HepG2 (cell line): ENCODE data around the gene CHEK2. TPM values are rescaled to one million over a fixed set of nuclear protein-coding genes. Genes with fewer than 3 reads are reported as not detected.
A peak's percentile ranks its signal among the peaks of the same experiment; 100 is the strongest.

Experiments
- ASH2L ChIP-seq: fragments of 300-600, 200-600 bp; sonication (generic); IDR thresholded peaks from 2 replicates; pipeline ENCODE4 v1.7.0; 2017; ENCODE audit warnings: low read depth, mild to moderate bottlenecking, moderate library complexity, mixed read lengths, low read length; ENCODE audit not compliant: insufficient read length
- CTCF ChIP-seq: sonication (generic); formaldehyde crosslinking; IDR thresholded peaks from 2 replicates; pipeline ENCODE4 v1.5.0; 2020; ENCODE audit warnings: mild to moderate bottlenecking, missing genetic modification reagents, moderate library complexity
- DPF2 ChIP-seq: sonication (generic); formaldehyde crosslinking; IDR thresholded peaks from 2 replicates; pipeline ENCODE4 v1.4.0; 2020; ENCODE audit warnings: mild to moderate bottlenecking, low read depth, missing genetic modification reagents, borderline replicate concordance
- GFI1 ChIP-seq: sonication (generic); formaldehyde crosslinking; IDR thresholded peaks from 2 replicates; pipeline ENCODE4 v1.5.0; 2020; ENCODE audit warnings: missing genetic modification reagents, mild to moderate bottlenecking, borderline replicate concordance
- KMT2A ChIP-seq: sonication (generic); formaldehyde crosslinking; IDR thresholded peaks from 2 replicates; pipeline ENCODE4 v1.4.0; 2020; ENCODE audit warnings: missing genetic modification reagents
- MIER3 ChIP-seq: IDR thresholded peaks from 2 replicates; pipeline ENCODE4 v1.6.1; 2016; ENCODE audit warnings: missing compliant biosample characterization, borderline replicate concordance
- SIN3A ChIP-seq: IDR thresholded peaks from 2 replicates; pipeline ENCODE4 v1.6.1; 2011; ENCODE audit warnings: low read depth, mild to moderate bottlenecking, control low read depth, low read length, borderline replicate concordance
- SOX13 ChIP-seq, 3 experiments: fragments of 450-650 bp in 1 of 3; sonication (generic) in 1 of 3; formaldehyde crosslinking in 1 of 3; IDR thresholded peaks in 2 of 3; conservative IDR thresholded peaks in 1 of 3; 2 replicates each; pipeline versions ENCODE4 v1.5.0 to v1.6.1; 2016 to 2020; ENCODE audit warnings: antibody characterized with exemption in 1 of 3, mild to moderate bottlenecking in 1 of 3, missing compliant biosample characterization in 1 of 3, missing genetic modification reagents in 1 of 3, moderate library complexity in 1 of 3
- STAT5B ChIP-seq: sonication (generic); formaldehyde crosslinking; IDR thresholded peaks from 2 replicates; pipeline ENCODE4 v1.4.0; 2020; ENCODE audit warnings: missing genetic modification reagents
- TCF12 ChIP-seq, 2 experiments: fragments of 450-650 bp in 1 of 2; sonication (generic) in 1 of 2; formaldehyde crosslinking in 1 of 2; IDR thresholded peaks; 2 replicates each; pipeline versions ENCODE4 v1.6.1 to v1.8.0; 2017 to 2022; ENCODE audit warnings: antibody characterized with exemption in 1 of 2, mild to moderate bottlenecking in 1 of 2, missing genetic modification reagents in 1 of 2, moderate library complexity in 1 of 2
- TCF7L2 ChIP-seq: IDR thresholded peaks from 2 replicates; pipeline ENCODE4 v1.6.1; 2011; ENCODE audit warnings: mild to moderate bottlenecking, low read depth, low read length, moderate library complexity
- ZBTB34 ChIP-seq: sonication (generic); formaldehyde crosslinking; IDR thresholded peaks from 2 replicates; pipeline ENCODE4 v1.8.0; 2022; ENCODE audit warnings: mild to moderate bottlenecking, missing genetic modification reagents
- ZNF18 ChIP-seq: sonication (generic); formaldehyde crosslinking; IDR thresholded peaks from 2 replicates; pipeline ENCODE4 v1.8.0; 2022; ENCODE audit warnings: mild to moderate bottlenecking, missing genetic modification reagents; ENCODE audit not compliant: insufficient replicate concordance
- ZNF574 ChIP-seq: sonication (generic); formaldehyde crosslinking; IDR thresholded peaks from 2 replicates; pipeline ENCODE4 v1.4.0; 2020; ENCODE audit warnings: missing genetic modification reagents
- ZNF710 ChIP-seq: sonication (generic); formaldehyde crosslinking; IDR thresholded peaks from 2 replicates; pipeline ENCODE4 v1.5.0; 2020; ENCODE audit warnings: mild to moderate bottlenecking, missing genetic modification reagents, borderline replicate concordance
- polyA plus RNA-seq, 8 experiments: library from polyadenylated mRNA; depleted of rRNA in 3 of 8; stranded (reverse) in 7 of 8; unstranded in 1 of 8; fragments of >200 nt; fragmentation: Illumina TruSeq in 4 of 8; extraction: Trizol in 4 of 8; gene quantifications; 2 replicates each; pipeline versions ENCODE4 v1.2.1 to v1.2.3, GENCODE V29; 2011 to 2016; ENCODE audit warnings: low read depth in 4 of 8, missing spikeins in 1 of 8, mixed read lengths in 1 of 8; ENCODE audit not compliant: insufficient read depth in 1 of 8
- total RNA-seq, 5 experiments: library from RNA; depleted of rRNA; stranded (reverse); fragments of >200 nt; fragmentation: Illumina TruSeq; extraction: Trizol; gene quantifications; 2 replicates each; pipeline ENCODE4 v1.2.3, GENCODE V29; 2016; ENCODE audit warnings: low read depth in 1 of 5

Gene CHEK2
- total and polyA plus RNA-seq, 2 of the 13 experiments (the other 11 are each of a cell fraction or from before 2014, with no cell fraction given): 27.0 to 40.5 TPM

- no peak for TF ChIP-seq ZNF574 (CRISPR knock-in tag)
- TF ChIP-seq SIN3A: 0 out of 2 replicates have a peak, but pooled peaks have one; percentile 26
- peak; percentile 15; the same call in 1 of the 2 replicates for TF ChIP-seq CTCF (CRISPR knock-in tag)
- TF ChIP-seq TCF7L2: 0 out of 2 replicates have a peak, but pooled peaks have one; percentile 41
- 0 out of 2 replicates have a peak, but pooled peaks have one; percentile 5 for TF ChIP-seq SOX13 (IDR thresholded peaks at IDR 0.05)
- TF ChIP-seq SOX13 (CRISPR knock-in tag; conservative IDR thresholded peaks at IDR 0.05 in 1 of 2, IDR thresholded peaks at IDR 0.05 in 1 of 2): peak in 1 of 2 experiments; percentile 80; a peak in 2 of 4 replicates
- TF ChIP-seq TCF12 (IDR thresholded peaks at IDR 0.05): no peak
- 0 out of 2 replicates have a peak, but pooled peaks have one; percentile 44 for TF ChIP-seq TCF12 (CRISPR knock-in tag; IDR thresholded peaks at IDR 0.05)
- TF ChIP-seq MIER3: peak; percentile 15; the same call in 1 of the 2 replicates
- no peak for TF ChIP-seq KMT2A (CRISPR knock-in tag)
- TF ChIP-seq ASH2L: peak; percentile 72
- no peak for TF ChIP-seq ZNF18 (CRISPR knock-in tag)
- peak; percentile 71; the same call in 1 of the 2 replicates for TF ChIP-seq ZNF710 (CRISPR knock-in tag)
- peak; percentile 82 for TF ChIP-seq GFI1 (CRISPR knock-in tag)
- 0 out of 2 replicates have a peak, but pooled peaks have one; percentile 51 for TF ChIP-seq ZBTB34 (CRISPR knock-in tag)
- peak; percentile 65 for TF ChIP-seq DPF2
- no peak for TF ChIP-seq STAT5B (CRISPR knock-in tag)
Observed at GRCh38 chr22:28711820-28712777, 29.5 kb downstream of the CHEK2 start (continued).
